Stomach smooth muscle (tissue), 2 donors: ENCODE measurements around the gene PKN1.
"Not testable (repeated sequence)": the region's sequence is repeated elsewhere in the genome, so short reads cannot be mapped to it uniquely, and the experiment has no call there.

ENCODE experiments used
- H3K27ac ChIP-seq: one replicate; pipeline ENCODE4 v1.7.0; 2013; ENCODE audit warnings: mild to moderate bottlenecking, low read length, inconsistent platforms
- H3K27me3 ChIP-seq, 2 donors: one replicate each; pipeline ENCODE4 v1.7.0; 2013; ENCODE audit warnings: low read length in 2 of 2; ENCODE audit not compliant: insufficient read depth in 2 of 2, control insufficient read depth in 1 of 2
- H3K36me3 ChIP-seq, 2 donors: one replicate each; pipeline ENCODE4 v1.7.0; 2013; ENCODE audit warnings: low read length in 2 of 2; ENCODE audit not compliant: control insufficient read depth in 2 of 2, insufficient read depth in 2 of 2
- H3K4me1 ChIP-seq: one replicate; pipeline ENCODE4 v1.7.0; 2013; ENCODE audit warnings: low read length; ENCODE audit not compliant: control insufficient read depth, insufficient read depth
- H3K4me3 ChIP-seq, 2 donors: one replicate each; pipeline ENCODE4 v1.7.0; 2013; ENCODE audit warnings: low read length in 2 of 2
- H3K9ac ChIP-seq, 2 donors: one replicate each; pipeline ENCODE4 v1.7.0; 2013; ENCODE audit warnings: low read length in 2 of 2, mild to moderate bottlenecking in 1 of 2
- H3K9me3 ChIP-seq, 2 donors: one replicate each; pipeline ENCODE4 v1.7.0; 2013; ENCODE audit warnings: low read length in 2 of 2; ENCODE audit not compliant: control insufficient read depth in 2 of 2
- donor health status: healthy.
- donor health status: Pancreatic carcinoma.

The PKN1 gene

DNA sequence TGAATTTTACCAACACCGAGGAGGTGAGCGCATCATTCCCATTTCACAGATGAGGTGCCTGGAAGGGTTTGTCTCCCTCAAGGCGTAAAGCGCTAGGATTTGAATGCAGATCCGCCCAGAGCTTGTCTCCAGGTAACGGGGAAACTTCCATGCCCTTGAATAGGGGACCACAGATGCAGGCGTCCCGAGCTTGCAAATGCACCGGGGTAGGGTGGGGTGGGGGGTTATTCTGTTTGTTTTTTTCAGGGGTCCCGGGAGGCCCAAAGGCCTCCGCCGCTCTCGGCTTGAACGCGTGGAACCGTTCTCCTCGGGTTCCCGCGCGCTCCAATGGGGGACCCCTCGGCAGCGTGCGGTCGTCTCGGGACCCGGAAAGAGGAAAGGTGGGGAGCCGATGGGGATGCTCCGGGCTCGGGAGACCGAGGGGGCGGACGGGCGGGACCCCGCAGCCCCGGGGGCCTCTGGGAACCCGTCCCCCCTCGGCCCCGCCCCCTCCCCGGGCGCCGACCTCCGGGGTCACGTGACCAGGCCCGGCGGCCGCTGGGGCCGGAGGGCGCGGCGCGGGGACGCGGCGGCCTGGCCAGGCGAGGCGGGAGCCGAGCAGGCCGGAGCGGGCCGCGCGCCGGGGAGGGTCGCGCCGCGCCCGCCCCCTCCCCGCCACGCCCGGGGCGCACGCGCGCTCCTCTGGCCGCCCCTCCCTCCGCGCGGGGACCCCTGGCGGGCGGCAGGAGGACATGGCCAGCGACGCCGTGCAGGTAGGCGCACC is at the start of gene PKN1:
TSS of gene PKN1 (plus strand) at position 516 of the 763 bp plus-strand sequence. CDS start at position 732, 216 bp downstream.
- Histone ChIP-seq H3K36me3 (no peaks in the 10 kb centered on the region), H3K9ac (peak within 1 kb of the TSS; percentile 73 to 79), H3K4me3 (peak within 1 kb of the TSS; percentile 66 to 80), H3K27me3 (no peaks in the 10 kb centered on the region), H3K9me3 (no peaks in the 10 kb centered on the region), H3K27ac (peak within 1 kb of the TSS; percentile 74), H3K4me1 (peaks cover 20% of the 10 kb centered on the region)

DNA sequence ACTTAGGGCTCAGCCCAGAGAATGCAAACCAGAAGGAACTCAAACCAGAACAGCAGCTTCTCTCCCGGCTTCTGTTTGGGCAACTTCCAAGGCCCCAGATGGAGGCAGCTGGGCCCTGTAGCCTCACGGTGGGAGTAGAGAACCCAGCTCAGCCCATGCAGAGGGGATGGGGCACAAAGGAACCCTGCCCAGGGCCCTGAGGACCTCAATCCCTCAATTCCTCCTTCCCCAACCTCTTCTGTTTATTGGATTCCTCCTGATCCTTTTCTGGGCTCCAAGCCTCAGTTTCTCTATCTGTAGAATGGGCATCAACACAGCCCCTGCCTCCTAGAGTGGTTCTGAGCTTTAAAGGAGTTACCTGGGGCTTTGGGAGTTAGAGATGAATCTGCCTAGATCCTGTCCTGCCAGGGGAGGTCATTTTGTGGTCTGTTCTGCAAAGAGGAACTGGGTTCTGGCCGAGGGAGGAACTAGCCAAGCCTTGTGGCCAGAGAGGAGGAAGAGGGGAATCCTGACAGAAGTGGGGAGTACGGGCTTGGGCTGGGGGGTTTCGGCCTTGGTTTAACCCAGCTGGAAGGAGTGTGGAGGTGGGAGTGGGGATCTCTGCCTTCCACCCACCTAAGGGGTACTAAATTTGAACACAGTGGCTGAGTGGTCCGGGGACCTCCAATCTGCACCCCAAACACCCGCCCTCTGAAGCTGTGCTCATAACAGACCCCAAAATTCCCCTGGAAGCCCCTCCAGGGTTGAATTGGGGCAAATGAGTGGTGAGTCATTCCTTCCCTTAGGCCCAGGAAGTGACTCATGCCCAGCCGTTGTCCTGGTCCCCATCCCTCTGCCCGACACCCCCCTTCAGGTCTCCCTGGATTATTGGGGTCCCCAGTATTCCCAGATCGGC is 49.2 kb upstream of the PKN1 start:
- Histone ChIP-seq H3K27ac (peak overlapping the region; percentile 78), H3K36me3 (no peaks in the 10 kb centered on the region), H3K9me3 (no peaks in the 10 kb centered on the region), H3K9ac (peak overlapping the region; percentile 62 to 64), H3K27me3 (no peaks in the 10 kb centered on the region), H3K4me1 (peaks cover 44% of the 10 kb centered on the region), H3K4me3 (peak overlapping the region; percentile 38 to 67)

DNA sequence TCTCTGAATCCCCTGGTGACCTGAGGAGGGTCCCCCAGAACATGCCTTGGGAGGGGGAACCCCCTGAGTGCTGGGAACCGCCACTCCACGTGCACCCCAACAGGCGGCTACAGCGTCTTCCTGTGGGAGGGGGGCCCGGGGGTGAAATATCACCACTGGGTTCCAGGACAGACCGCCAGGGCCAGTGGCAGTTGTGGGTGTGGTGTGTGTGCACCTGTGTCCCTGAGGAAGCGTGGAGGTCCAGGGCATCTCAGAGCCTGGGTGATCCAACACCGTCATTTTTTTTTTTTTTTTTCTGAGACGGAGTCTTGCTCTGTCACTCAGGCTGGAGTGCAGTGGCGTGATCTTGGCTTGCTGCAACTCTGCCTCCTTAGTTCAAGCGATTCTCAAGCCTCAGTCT is 47.6 kb upstream of the PKN1 start:
- Histone ChIP-seq H3K9me3 (no peaks in the 10 kb centered on the region), H3K27me3 (no peaks in the 10 kb centered on the region), H3K27ac (no peak overlapping the region), H3K36me3 (no peaks in the 10 kb centered on the region), H3K4me1 (peaks cover 31% of the 10 kb centered on the region), H3K4me3 (no peak overlapping the region), H3K9ac (no peak overlapping the region)

DNA sequence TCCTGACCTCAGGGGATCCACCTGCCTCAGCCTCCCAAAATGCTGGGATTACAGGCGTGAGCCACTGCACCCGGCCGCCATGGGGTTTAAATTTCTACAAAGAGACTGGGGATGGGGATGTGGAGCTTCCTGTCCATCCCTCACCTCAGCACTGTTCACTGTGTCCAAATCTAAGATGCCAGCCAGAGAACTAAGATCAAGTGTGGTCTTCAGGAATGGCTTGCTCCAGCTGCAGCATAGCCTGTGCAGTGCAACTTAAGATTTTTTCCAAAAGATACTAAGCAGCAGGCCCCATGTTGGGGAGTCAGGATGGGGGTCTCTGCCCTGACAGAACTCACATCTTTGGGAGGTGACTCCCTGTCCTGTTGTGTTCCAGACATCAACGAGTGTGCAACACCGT is 42.6 kb upstream of the PKN1 start:
- Histone ChIP-seq H3K9me3 (no peaks in the 10 kb centered on the region), H3K4me1 (no peaks in the 10 kb centered on the region), H3K27ac (no peak overlapping the region), H3K9ac (no peak overlapping the region), H3K27me3 (no peaks in the 10 kb centered on the region), H3K36me3 (peaks cover 9 to 28% of the 10 kb centered on the region in 2 donors), H3K4me3 (no peak overlapping the region)

DNA sequence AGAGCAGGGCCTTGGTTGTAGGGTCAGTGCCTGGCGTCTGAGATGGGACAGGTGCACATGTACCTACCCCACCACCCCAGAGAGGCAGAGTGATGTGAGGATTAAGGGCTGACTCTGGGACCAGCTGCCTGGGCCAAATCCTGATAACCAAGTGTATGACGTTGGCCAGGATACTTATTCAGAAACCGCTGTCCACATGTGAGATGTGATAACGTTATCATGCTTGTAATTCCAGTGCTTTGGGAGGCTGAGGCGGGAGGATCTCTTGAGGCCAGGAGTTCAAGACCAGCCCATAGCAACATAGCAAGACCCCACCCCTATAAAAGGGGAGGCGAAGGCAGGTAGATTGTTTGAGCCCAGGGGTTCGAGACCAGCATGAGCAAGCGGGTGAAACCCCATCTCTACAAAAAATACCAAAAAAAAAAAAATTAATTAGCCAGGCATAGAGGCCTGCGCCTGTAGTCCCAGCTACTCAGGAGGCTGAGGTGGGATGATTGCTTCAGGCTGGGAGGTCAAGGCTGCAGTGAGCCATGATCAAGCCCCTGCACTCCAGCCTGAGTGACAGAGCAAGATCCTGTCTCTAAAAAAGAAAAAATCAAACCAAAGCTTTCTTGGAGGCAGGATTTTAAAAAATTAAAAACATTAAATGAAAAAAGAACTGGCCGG is 41.8 kb upstream of the PKN1 start:
- Histone ChIP-seq H3K27ac (no peak overlapping the region), H3K4me3 (no peak overlapping the region), H3K4me1 (no peaks in the 10 kb centered on the region), H3K27me3 (no peaks in the 10 kb centered on the region), H3K36me3 (peaks cover 9 to 30% of the 10 kb centered on the region in 2 donors), H3K9ac (no peak overlapping the region), H3K9me3 (no peaks in the 10 kb centered on the region)

DNA sequence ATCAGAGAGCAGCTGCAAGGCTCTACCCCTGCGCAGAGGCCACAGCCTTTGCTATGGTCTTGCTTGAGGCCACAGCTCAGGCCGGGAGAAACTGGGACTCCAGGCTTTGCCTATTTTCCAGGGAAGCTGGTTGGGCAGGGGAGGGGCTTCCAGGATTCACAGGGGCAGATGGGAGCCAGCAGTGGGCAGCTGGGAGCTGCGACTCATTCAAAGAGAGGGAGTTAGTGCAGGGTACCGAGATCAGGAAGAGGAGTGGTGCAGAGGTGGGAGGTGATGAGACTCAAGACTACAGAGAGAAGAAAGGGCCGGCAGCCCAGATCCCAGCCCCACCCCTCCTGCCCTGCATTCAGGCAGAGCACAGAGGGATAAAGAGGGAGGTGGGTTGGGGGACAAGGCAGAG is 39.8 kb upstream of the PKN1 start:
- no peak overlapping the region for H3K9ac ChIP-seq
- no peaks in the 10 kb centered on the region for H3K27me3 ChIP-seq
- no peaks in the 10 kb centered on the region for H3K4me1 ChIP-seq
- H3K9me3 ChIP-seq, result no peaks in the 10 kb centered on the region
- no peak overlapping the region for H3K4me3 ChIP-seq
- H3K36me3 ChIP-seq, result peaks cover 13 to 36% of the 10 kb centered on the region in 2 donors
- H3K27ac ChIP-seq, result no peak overlapping the region

DNA sequence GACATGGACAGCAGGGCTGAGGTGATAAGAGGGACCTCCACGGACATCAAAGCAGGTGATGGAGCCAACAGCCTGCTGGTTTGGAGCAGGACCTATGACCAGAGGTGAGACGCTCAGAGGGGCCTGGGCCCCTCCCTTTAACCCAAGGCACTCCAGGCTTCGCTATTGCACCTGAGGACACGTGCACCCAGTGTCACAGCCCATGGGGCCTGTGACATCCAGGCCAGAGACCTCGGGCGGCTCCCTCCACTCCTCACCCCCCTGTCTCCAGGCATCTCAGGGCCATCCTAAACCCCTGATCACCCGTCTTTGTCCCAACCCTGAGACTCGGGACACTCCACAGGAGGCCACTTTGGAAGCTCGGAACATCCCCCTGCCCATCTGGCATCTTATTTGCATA is 38.9 kb upstream of the PKN1 start:
- peaks cover 13 to 36% of the 10 kb centered on the region in 2 donors for H3K36me3 ChIP-seq

DNA sequence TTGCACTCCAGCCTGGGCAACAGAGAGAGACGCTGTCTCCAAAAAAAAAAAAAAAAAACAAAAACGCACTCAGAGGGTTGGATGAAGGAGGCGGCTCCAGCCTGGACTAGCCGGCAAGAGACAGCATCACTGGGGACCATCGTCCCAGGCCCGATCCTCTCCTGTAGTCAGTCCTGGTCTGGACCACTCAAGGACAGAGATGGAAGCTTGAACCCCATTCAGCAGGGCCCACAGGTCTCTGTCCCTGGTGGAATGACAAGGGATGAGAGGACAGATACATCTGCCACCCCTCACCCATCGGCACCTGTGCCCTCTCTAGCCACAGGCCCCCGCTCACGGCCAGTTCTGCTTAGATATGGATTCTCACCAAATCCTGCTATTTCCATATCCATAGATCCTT is 37.8 kb upstream of the PKN1 start:
- Histone ChIP-seq H3K36me3 (peaks cover 13 to 38% of the 10 kb centered on the region in 2 donors), H3K9me3 (no peaks in the 10 kb centered on the region), H3K27me3 (no peaks in the 10 kb centered on the region), H3K27ac (no peak overlapping the region), H3K4me1 (no peaks in the 10 kb centered on the region), H3K9ac (no peak overlapping the region), H3K4me3 (no peak overlapping the region)

More for the DNA sequence above, 38.9 kb upstream of the PKN1 start:
- H3K27me3 ChIP-seq, result no peaks in the 10 kb centered on the region
- no peak overlapping the region for H3K9ac ChIP-seq
- no peaks in the 10 kb centered on the region for H3K4me1 ChIP-seq
- H3K27ac ChIP-seq, result no peak overlapping the region
- no peak overlapping the region for H3K4me3 ChIP-seq
- H3K9me3 ChIP-seq, result no peaks in the 10 kb centered on the region

DNA sequence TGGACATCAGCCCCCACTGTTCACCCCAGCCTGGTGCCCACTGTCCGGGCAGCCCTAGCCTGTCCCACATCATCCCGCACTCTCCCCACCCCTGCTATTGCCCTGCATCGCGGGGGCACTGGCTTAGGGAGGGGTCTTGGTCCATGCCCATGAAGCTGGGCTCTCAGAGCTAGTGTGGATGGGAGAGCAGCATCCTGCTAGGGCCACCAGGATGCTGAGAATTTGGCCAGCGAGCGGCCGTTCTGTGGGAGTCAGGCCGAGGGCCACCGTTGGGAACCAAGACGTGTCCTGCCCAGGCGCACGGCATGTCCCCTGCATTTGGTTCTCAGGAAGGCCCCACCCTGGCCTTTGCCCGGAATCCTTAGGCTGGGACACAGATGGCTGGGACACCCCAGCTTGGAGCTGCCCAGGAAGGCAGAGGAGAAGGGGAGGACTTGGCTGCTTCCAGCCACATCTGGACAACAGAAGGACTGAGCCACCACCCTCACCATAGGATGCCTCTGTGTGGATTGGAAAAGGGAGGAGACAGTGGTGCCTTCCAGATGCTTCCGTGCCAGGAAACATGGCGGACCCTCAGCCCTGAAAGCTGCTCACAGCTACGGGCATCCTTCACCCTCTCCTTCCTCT is 37.3 kb upstream of the PKN1 start:
- H3K36me3 ChIP-seq, result peaks cover 11 to 37% of the 10 kb centered on the region in 2 donors

DNA sequence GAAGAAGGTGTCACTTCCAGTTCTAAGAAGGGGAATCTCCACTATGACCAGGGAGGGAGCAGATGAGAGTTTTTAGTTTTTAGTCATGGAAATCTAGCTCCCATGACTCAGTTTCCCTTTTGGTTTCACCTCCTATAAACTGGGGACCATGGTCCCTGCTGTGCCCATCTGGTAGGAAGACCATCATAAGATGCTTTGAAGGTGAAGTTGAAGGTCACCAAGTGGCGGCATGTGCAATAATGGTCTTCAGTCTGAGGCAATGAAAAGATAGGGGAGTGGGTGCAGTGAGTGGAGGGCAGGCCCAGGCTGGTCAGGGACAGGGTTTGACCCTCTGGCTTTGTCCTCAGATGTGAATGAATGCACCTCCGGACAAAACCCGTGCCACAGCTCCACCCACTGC is 36.4 kb upstream of the PKN1 start:
- H3K27ac ChIP-seq, H3K4me1 ChIP-seq, H3K9me3 ChIP-seq, H3K27me3 ChIP-seq, H3K4me3 ChIP-seq, H3K9ac ChIP-seq: not testable (repeated sequence)
- H3K36me3 ChIP-seq, result peaks cover 9 to 40% of the 10 kb centered on the region in 2 donors

More for the DNA sequence above, 37.3 kb upstream of the PKN1 start:
- Histone ChIP-seq H3K27me3 (no peaks in the 10 kb centered on the region), H3K9ac (no peak overlapping the region), H3K27ac (no peak overlapping the region), H3K4me3 (no peak overlapping the region), H3K9me3 (no peaks in the 10 kb centered on the region), H3K4me1 (no peaks in the 10 kb centered on the region)
